Peyer's patch (tissue), 4 donors: Measurements from ENCODE around the gene CDH8.

ENCODE experiments used
- CTCF ChIP-seq, 6 experiments: fragments of 450-650 bp in 4 of 6; fragments of 200-600 bp in 2 of 6; sonication (generic) in 1 of 6; IDR thresholded peaks; one replicate each; pipeline ENCODE4 v1.5.1; 2017 to 2019; ENCODE audit warnings: antibody characterized with exemption in 6 of 6, mild to moderate bottlenecking in 3 of 6, moderate library complexity in 1 of 6
- POLR2A ChIP-seq, 2 donors: fragments of 450-650 bp; IDR thresholded peaks; one replicate each; pipeline ENCODE4 v1.5.1; 2017; ENCODE audit warnings: antibody characterized with exemption in 2 of 2, mild to moderate bottlenecking in 2 of 2, moderate library complexity in 2 of 2

GRCh38 chr16:62076886-62077285 is 40.6 kb upstream of the CDH8 start:
- TF ChIP-seq CTCF (IDR thresholded peaks at IDR 0.05) (no peak), POLR2A (IDR thresholded peaks at IDR 0.05) (no peak)
